BJ (cell line): ENCODE data around the gene DMD. TPM values are rescaled to one million over a fixed set of nuclear protein-coding genes. Genes with fewer than 3 reads are reported as not detected.

Experiments used
- CTCF ChIA-PET: fragments of 350-600 bp; formaldehyde crosslinking; extraction: SDS; loops from one replicate; lab custom pipeline; 2021; ENCODE audit warnings: antibody characterized with exemption, inconsistent platforms; lab: Yijun Ruan, JAX
- POLR2A ChIA-PET: fragments of 300-600 bp; sonication (Branson Sonifier 250); formaldehyde crosslinking; extraction: SDS; loops from one replicate; lab custom pipeline; 2021; ENCODE audit warnings: antibody characterized with exemption; lab: Charles Lee
- DNase-seq: peaks from one replicate; pipeline ENCODE4 v3.0.0-alpha.2; 2011; ENCODE audit warnings: low read depth
- H3K27me3 ChIP-seq: 2 replicates; pipeline ENCODE4 v1.6.0; 2011; ENCODE audit warnings: low read length; ENCODE audit not compliant: control insufficient read depth, insufficient read depth
- H3K36me3 ChIP-seq: 2 replicates; pipeline ENCODE4 v1.5.1; 2011; ENCODE audit warnings: low read length; ENCODE audit not compliant: control insufficient read depth, insufficient read depth
- H3K4me3 ChIP-seq: 2 replicates; pipeline ENCODE4 v1.5.1; 2011; ENCODE audit warnings: low read depth, mild to moderate bottlenecking, control low read depth, low read length
- CTCF ChIP-seq: IDR thresholded peaks from 2 replicates; pipeline ENCODE4 v1.5.1; 2011; ENCODE audit warnings: low read depth, mild to moderate bottlenecking, control low read depth, inconsistent platforms, low read length, moderate library complexity; ENCODE audit not compliant: insufficient read depth
- polyA plus RNA-seq: library from polyadenylated mRNA; depleted of rRNA; stranded (reverse); fragments of >200 nt; gene quantifications from 2 replicates; pipeline ENCODE4 v1.2.3, GENCODE V29; 2011

The DMD gene
- polyA plus RNA-seq, 1 experiment: 12.5 TPM

DNA sequence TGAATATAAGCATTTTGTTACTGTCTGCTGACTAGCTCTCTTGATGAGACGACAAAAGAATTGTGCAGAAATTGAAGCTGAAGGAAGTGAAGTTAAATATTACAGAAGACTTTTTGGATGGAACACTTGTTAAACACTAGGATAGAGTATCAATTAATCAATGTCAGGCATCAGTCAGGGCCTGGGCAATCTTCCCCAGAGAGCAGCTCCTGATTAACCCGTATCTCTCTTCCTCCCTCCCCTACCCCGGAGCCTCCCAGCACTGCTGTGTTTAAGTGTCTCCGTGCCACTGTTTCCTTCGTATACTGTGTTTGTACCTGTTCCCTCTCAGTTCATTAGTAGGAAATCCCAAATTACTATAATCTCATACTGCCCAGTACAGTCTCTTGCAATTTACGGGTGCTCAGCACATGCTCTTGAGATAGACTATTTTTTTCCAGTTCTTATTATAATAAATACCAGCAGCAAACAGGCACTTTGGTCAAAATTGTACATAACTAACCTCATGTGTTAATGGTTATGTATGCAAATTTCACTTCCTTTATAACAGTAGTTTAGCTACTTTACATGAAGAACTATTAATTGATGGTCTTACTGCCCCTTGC, 1373.8 kb downstream of the DMD start:
- H3K36me3 ChIP-seq: no peaks in the 10 kb centered on the region
- CTCF ChIA-PET: no interaction called here
- DNase-seq: no peak
- TF ChIP-seq CTCF: no peak
- H3K27me3 ChIP-seq: no peaks in the 10 kb centered on the region
- POLR2A ChIA-PET: no interaction called here
- H3K4me3 ChIP-seq: no peak overlapping the region

DNA sequence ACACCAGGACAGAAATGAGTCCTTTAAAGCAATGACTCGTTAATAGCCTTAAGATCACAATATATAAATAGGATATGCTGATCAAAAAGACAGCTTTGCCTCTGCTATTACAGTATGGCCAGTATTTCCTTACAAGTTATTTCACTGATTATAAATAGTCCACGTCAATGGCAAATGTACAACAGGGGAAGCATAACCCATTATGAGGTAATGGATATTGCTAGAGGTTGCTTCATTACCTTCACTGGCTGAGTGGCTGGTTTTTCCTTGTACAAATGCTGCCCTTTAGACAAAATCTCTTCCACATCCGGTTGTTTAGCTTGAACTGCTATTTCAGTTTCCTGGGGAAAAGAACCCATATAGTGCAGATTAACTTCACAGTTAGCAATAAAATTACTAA, 1374.9 kb downstream of the DMD start:
- CTCF ChIA-PET: no interaction called here
- POLR2A ChIA-PET: no interaction called here
- no peak for DNase-seq
- Histone ChIP-seq H3K27me3 (no peaks in the 10 kb centered on the region), H3K4me3 (no peak overlapping the region), H3K36me3 (no peaks in the 10 kb centered on the region)
- TF ChIP-seq CTCF: no peak

- ChIA-PET CTCF (no interaction called here), POLR2A (no interaction called here)
- Histone ChIP-seq H3K4me3 (no peak overlapping the region), H3K27me3 (no peaks in the 10 kb centered on the region), H3K36me3 (no peaks in the 10 kb centered on the region)
- no peak for TF ChIP-seq CTCF
- no peak for DNase-seq
These were observed 1379.1 kb downstream of the DMD start for GRCh38 chrX:31832263-31832662.

GRCh38 chrX:31820430-31821210, 1390.7 kb downstream of the DMD start:
- ChIA-PET POLR2A (no interaction called here), CTCF (no interaction called here)
- H3K36me3 ChIP-seq: no peaks in the 10 kb centered on the region

More at GRCh38 chrX:31820430-31821210, 1390.7 kb downstream of the DMD start:
- TF ChIP-seq CTCF: no peak
- no peak overlapping the region for H3K4me3 ChIP-seq
- no peak for DNase-seq
- no peaks in the 10 kb centered on the region for H3K27me3 ChIP-seq
